ENCODE results near the gene CDC42BPB. TPM values are rescaled to one million over a fixed set of nuclear protein-coding genes. Genes with fewer than 3 reads are reported as not detected.

The CDC42BPB gene
- total RNA-seq, 1 donor from 2014 or later, result 147 TPM

GRCh38 chr14:102917056-102917385 is 140.3 kb downstream of the CDC42BPB start:
- H3K4me3 ChIP-seq (ENCODE audit: low read depth, low read length), result no peak overlapping the region
- TF ChIP-seq, protein P1, sequence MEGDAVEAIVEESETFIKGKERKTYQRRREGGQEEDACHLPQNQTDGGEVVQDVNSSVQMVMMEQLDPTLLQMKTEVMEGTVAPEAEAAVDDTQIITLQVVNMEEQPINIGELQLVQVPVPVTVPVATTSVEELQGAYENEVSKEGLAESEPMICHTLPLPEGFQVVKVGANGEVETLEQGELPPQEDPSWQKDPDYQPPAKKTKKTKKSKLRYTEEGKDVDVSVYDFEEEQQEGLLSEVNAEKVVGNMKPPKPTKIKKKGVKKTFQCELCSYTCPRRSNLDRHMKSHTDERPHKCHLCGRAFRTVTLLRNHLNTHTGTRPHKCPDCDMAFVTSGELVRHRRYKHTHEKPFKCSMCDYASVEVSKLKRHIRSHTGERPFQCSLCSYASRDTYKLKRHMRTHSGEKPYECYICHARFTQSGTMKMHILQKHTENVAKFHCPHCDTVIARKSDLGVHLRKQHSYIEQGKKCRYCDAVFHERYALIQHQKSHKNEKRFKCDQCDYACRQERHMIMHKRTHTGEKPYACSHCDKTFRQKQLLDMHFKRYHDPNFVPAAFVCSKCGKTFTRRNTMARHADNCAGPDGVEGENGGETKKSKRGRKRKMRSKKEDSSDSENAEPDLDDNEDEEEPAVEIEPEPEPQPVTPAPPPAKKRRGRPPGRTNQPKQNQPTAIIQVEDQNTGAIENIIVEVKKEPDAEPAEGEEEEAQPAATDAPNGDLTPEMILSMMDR (IDR thresholded peaks at IDR 0.05; ENCODE audit: insufficient read depth, low read length, poor library complexity, severe bottlenecking), result no peak
- H3K36me3 ChIP-seq (ENCODE audit: control insufficient read depth, insufficient read depth, low read length), result no peaks in the 10 kb centered on the region
- no peak for DNase-seq (ENCODE audit: low read depth)
- H3K27me3 ChIP-seq (ENCODE audit: control insufficient read depth, insufficient read depth, low read length), result peaks cover 2% of the 10 kb centered on the region

- Histone ChIP-seq H3K27me3 (ENCODE audit: control insufficient read depth, insufficient read depth, low read length) (no peaks in the 10 kb centered on the region), H3K4me3 (ENCODE audit: low read depth, low read length) (no peak overlapping the region), H3K36me3 (ENCODE audit: control insufficient read depth, insufficient read depth, low read length) (no peaks in the 10 kb centered on the region)
- TF ChIP-seq, protein P1 (IDR thresholded peaks at IDR 0.05; ENCODE audit: insufficient read depth, low read length, poor library complexity, severe bottlenecking), result no peak
- DNase-seq (ENCODE audit: low read depth), result no peak
These were observed 140.8 kb downstream of the CDC42BPB start for GRCh38 chr14:102916347-102917055.

GRCh38 chr14:102915292-102916110 is 141.8 kb downstream of the CDC42BPB start:
- TF ChIP-seq, protein P1 (IDR thresholded peaks at IDR 0.05; ENCODE audit: insufficient read depth, low read length, poor library complexity, severe bottlenecking), result no peak
- Histone ChIP-seq H3K27me3 (ENCODE audit: control insufficient read depth, insufficient read depth, low read length) (no peaks in the 10 kb centered on the region), H3K36me3 (ENCODE audit: control insufficient read depth, insufficient read depth, low read length) (no peaks in the 10 kb centered on the region), H3K4me3 (ENCODE audit: low read depth, low read length) (no peak overlapping the region)
- no peak for DNase-seq (ENCODE audit: low read depth)

GRCh38 chr14:102914474-102915291 is 142.7 kb downstream of the CDC42BPB start:
- DNase-seq (ENCODE audit: low read depth), result no peak
- Histone ChIP-seq H3K36me3 (ENCODE audit: control insufficient read depth, insufficient read depth, low read length) (no peaks in the 10 kb centered on the region), H3K4me3 (ENCODE audit: low read depth, low read length) (no peak overlapping the region), H3K27me3 (ENCODE audit: control insufficient read depth, insufficient read depth, low read length) (no peaks in the 10 kb centered on the region)
- TF ChIP-seq, protein P1 (IDR thresholded peaks at IDR 0.05; ENCODE audit: insufficient read depth, low read length, poor library complexity, severe bottlenecking), result no peak

GRCh38 chr14:102913341-102914211 is 143.8 kb downstream of the CDC42BPB start:
- Histone ChIP-seq H3K36me3 (ENCODE audit: control insufficient read depth, insufficient read depth, low read length) (no peaks in the 10 kb centered on the region), H3K27me3 (ENCODE audit: control insufficient read depth, insufficient read depth, low read length) (no peaks in the 10 kb centered on the region), H3K4me3 (ENCODE audit: low read depth, low read length) (no peak overlapping the region)
- TF ChIP-seq, protein P1 (IDR thresholded peaks at IDR 0.05; ENCODE audit: insufficient read depth, low read length, poor library complexity, severe bottlenecking), result no peak
- DNase-seq (ENCODE audit: low read depth), result no peak
